GM19035 (cell line): ENCODE data around the gene ZNF532.
"Not testable (repeated sequence)": the region's sequence is repeated elsewhere in the genome, so short reads cannot be mapped to it uniquely, and the experiment has no call there.

Experiments
- ATAC-seq: cut with Tn5 transposase; IDR thresholded peaks from one replicate; pipeline ENCODE4 v1.9.1; 2021; ENCODE audit not compliant: unreplicated experiment

ZNF532 gene

DNA sequence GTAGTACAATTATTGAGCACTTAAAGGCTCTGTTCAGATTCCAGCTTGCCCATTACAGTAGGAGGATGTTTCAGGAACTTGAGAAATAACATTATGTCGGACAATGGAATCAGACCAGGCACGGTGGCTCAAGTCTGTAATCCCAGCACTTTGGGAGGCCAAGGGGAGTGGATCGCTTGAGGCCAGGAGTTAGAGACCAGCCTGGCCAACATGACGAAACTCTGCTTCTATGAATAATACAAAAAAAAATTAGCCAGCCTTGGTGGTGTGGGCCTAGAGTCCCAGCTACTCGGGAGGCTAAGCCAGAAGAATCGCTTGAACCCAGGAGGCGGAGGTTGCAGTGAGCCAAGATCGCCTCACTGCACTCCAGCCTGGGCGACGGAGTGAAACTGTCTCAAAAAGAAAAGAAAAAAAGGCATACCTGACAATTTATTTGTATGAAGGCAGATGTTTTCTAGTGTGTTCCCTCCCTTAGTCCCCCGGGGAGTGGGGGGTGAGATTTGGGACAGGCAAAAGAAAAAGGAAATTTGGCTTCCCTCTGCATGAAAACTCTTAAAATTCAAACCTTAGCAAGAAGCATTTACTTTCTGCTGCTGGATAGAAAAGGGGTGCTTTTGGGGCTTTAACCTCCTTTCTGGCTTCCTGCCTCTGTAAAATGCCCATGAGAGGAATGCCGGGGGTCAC lies 13.7 kb upstream of the ZNF532 start:
- no peak for ATAC-seq

DNA sequence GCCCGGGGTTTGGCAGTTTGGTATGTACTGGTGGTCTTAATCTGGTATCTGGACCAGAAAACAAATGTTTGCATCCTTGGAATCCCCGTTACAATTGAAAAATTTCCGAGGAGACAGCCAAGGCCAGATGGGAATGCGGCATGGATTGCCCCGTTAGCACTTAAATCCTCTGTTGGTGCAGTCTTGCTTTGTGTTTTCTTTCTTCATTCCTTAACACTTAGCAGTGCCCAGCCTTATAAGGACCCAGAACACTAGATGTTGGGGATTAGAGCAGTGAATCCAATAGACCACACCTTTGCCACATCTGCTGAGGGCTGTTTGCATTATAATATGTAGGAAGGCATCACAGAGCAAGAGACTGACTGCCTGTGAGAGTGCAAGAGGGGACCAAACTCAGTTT lies 12.8 kb upstream of the ZNF532 start:
- no peak for ATAC-seq

DNA sequence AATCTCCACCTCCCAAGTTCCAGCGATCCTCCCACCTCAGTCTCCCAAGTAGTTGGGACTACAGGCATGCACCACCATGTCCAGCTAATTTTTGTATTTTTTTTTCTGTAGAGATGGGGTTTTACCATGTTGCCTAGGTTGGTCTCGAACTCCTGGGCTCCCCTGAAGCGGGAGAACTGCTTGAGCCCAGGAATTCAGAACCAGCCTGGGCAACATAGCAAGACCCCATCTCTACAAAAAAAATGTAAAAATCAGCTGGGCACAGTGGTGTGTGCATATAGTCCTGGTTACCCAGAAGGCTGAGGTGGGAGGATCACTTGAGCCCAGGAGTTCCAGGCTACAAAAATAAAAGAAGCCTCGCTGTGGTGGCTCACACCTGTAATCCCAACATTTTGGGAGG lies 12.0 kb upstream of the ZNF532 start:
- ATAC-seq, result no peak

DNA sequence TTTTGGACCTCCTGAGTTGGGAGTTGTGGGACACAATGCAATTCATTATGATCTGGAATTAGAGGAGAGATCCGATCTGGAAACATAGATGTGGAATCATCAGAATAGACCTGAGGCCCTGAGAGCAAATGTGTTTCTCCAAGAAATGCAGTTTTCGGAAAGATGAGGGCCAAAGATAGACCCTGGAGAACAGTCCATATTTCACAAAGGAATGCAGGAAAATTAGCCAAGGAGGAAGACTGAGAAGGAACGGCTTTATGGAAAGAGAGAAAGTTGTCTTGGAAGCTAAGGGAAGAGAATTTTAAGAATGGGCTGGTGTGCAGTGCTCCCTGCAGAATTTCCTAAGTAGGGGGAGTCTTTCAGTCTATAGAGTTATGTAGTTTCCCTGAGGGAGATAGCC lies 11.1 kb upstream of the ZNF532 start:
- no peak for ATAC-seq

DNA sequence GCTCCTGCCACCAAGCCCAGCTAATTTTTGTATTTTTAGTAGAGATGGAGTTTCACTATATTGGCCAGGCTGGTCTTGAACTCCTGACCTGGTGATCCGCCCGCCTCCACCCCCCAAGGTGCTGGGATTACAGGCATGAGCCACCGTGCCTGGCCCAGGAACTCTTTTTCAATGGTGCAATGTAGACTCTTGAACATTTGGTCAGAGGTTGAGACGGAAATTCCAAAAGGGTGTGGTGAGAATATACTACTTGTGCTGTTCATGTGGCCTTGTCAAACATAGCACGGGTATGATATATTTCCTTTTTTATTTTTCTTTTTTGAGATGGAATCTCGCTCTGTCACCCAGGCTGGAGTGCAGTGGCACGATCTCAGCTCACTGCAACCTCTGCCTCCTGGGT lies 9.2 kb upstream of the ZNF532 start:
- not testable (repeated sequence) for ATAC-seq

DNA sequence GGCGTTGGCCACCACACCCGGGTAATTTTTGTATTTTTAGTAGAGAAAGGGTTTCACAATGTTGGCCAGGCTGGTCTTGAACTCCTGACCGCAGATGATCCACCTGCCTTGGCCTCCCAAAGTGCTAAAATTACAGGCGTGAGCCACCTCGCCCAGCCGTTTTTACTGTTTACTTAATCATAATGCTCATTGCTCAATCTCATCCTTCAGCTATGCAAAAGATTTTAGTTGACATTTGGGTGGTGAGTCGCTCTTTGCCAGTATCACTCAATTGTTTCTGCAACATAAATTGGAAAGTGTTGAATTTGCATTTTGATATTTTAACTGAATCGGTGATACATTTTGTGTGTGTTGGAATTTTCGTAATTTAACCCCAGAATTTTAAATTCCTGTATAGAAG lies 7.8 kb upstream of the ZNF532 start:
- ATAC-seq, result no peak

DNA sequence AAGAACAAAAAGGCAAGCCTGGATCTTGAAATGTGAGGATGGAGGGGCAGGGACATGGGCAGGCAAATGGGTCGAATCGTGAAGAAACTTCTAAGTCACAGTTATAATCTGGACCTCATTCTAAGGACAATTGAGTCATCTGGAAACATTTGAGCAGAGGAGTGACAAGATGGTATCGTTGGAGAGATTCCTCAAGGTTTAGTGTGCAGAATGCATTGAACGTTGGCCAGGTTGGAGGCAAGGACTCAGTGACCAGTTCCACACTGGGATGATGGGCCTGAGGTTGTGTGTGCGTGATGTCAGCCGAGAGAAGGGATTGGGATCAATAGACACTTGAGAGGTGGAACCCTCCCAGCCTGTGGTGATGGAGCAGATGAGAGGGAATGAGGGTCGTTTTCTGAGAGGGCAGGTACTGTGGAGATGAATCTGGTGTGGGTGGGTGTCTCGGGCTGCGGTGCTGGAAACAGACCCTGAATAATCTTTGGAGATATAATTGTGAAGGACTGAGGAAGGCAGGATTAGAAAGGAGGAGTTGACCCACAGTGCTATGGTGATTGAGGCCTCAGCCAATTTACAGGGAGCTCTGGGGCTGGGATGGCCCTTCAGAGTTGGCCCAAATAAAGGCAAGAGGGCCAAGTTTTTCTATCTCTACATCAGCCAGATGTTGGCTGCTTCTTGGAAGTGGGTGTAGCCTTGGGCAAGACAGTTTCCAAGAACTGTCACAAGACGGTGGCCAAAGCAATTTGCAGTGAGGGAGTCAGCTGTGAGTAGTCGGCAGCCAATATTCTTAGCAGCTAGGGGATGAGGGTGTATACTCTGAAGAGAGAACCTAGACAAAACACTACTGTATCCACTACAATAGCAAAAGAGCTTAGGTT lies 5.8 kb upstream of the ZNF532 start:
- no peak for ATAC-seq

DNA sequence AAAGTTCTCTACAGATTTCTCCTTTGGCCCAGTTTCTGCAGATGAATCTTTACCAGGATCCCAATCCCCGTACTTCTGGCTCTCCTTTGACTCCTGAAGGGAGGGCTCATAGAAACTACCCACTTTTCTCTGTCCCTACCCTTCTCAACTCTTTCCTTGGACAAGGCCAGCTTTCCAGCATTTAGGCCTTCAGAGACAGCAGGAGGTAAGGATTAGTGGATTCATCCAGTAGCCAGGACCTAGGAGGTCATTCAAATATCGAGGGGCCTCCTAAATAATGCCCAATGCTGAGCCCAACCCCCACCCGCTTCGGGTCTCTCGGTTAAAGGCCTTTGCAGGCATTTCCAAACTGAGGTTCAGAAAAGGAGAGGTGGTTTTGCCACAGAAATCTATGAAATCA lies 4.8 kb upstream of the ZNF532 start:
- no peak for ATAC-seq

DNA sequence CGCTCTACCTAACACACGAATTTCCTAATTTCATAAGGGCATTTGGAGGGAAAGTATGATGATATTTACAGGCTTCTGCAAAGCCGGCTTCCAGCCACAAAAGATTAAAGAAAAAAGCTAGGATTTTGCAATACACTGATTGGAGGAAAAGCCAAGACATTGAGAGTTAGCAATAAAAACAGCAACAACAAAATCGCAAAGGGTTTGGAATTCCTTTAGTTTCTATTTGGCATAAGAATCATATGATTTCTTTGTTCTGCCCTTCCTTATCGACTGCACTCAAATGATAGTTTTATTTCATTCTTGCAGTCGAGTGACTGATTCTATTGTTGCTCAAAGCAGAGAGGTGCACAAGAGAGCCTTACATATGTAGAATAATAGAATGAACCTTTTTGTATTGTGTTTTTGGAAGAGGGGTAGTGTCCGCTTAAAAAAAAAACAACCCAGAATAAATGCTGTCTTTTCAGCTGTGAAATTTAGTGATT lies 3.9 kb upstream of the ZNF532 start:
- ATAC-seq, result no peak

DNA sequence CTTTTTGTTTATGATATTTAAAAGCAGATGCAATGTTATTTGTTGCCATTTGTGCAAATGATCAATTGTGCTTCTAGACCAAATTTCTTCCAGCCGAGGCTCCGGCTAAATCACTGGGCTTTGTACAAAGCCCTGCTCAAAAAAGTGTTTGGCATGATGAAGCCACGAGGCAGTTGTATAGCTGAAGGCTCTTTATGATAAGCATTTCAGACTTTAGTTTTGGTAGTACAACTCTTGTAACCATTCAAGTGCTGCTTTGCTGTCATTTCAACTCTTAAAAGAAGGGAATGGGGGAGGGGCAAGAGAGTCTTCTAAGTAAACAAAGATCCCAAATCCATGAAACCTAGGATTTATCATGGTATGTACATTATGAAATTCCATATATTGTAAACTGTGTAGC lies 3.3 kb upstream of the ZNF532 start:
- no peak for ATAC-seq

DNA sequence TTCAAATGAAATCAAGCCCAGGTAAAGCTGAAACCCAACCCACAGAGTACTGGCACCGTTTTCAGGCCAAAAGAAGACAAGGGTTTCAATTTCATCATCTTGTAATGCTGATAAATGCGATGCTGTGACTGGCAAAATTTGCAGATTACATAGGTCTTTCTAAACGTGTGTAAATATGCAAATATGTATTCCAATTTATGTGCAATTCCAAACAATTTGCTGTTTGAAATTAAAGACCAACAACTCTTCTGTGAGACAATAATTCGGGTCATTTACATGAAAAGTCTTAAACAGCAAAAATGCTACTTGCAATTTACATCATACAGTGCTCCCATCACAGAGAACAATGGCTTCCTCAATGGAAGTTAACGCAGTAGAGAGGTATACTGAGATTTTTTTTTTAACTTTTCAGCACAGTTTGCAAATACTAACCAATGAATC lies 2.8 kb upstream of the ZNF532 start:
- no peak for ATAC-seq

DNA sequence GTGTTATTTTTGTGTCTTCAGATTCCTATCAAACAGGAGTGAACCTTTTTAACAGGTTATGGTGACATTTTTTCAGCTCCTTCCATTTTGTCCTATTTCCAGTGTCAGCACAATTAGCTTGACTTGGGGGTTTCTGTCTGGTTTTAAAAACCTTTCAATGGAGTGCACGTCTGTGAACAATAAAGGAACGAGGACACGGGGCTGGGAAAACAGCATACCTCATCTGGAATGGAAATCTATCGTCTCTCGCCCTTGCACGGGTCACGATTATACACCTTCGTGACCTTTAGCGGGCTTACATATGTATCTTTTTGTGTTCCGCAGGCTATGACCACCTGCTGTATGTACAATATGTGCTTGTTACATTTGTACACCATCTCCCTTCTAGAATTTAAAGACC lies 2.3 kb upstream of the ZNF532 start:
- ATAC-seq, result no peak

DNA sequence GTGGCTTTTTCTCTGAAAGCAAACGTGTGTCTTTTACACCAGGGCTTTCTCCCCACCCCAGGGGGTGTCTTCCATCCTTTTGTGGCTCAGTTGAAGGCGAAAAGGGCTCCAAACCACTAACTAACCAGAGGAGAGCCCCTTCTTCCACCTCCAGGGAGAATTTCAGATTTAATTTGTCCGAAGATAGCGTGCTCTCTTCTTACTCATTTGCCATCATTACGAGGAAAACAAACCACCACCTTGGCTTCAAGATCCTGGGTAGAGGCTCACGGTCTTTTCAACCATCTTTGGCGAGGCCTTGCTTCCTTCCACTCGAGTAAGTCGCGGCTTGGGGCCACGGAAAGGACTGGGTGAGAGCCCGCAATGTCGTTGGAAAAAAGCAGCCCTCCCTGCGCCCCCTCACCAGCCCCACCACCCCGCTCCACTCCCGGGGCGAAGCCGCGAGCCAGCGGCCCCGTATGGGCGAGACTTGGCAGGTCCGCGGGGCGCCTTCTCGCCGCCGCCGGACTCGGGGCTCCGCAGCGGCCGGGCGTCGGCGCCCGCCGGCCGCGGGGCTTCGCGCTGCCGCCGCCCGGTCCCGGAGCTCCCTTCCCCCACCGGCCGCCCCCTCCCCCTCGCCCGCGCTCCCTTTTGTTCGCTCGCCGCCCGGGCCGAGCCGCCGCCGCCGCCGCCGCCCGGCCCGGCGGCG lies 1.7 kb upstream of the ZNF532 start:
- no peak for ATAC-seq

DNA sequence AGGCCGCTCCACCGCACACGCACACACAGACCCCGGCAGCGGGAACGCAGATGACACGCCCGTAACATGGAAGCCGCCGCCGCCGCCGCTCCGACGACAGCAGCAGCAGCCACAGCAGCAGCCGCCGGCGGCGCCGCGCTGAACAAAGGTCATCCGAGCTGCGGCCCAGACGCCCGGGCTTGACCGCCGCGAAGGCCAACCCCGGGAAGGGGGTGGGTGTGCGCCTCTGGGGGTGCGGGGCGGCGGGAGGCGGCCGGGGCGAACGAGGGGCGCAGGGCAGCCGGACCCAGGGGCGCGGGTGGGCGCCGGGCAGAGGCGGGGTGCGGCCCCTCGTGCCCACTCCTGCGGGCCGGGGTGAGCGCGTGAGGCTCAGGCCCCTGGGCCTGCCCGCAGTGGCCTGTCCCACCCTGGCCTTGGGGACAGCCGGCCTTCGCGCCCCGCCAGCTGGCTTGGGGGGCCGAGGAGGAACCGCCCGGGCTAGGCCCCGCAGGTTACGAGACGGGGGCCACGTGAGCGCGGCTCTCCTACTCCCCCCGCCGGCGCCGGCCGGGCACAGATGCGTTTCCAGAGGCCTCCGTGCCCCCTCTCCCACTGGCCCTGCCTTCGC lies 1.0 kb upstream of the ZNF532 start:
- ATAC-seq, result no peak

DNA sequence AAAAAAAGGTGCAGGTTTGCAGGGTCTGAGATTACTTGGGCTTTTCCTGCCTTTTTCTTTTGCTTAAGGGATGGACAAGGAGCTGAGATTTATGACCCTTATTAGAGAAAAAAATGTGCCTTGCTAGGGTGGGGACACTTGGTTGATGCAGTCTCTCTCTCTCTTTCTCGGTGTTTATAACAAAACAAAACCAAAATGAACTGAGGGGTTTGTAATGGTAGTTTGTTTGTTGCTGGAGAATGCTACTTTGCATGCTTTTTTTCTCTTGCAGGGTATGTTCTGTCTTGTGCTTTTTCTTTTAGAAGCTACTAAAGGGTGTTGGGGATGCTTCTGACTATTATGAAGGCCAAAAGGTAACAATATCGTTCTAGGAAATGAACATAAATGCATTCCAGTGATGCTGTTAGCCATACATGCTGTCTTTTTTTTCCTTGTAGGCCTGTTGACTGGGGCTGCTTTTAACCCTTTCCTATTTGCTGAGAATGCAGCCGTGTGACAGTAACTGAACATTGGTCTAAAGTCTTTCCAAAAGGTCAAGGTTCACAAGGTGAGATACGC lies 435 bp downstream of the ZNF532 start:
- ATAC-seq, result no peak

DNA sequence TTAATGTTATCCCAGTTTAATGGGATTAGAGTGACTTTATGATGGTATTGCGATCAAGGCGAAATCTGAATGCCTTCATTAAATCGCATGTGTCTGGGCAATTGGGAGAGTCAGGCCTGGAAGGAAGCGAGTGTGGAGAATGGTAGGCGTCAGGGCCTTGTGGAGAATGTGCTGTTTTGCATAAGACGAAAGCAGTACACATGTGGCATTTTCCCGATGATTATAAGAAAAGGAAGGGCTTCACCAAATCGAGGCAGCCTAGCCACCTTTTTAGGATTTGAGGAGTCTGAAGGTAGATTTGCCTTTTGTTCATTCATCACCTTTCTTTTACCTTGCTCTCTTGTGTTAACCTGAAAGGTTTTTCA lies 1.0 kb downstream of the ZNF532 start:
- ATAC-seq, result no peak

DNA sequence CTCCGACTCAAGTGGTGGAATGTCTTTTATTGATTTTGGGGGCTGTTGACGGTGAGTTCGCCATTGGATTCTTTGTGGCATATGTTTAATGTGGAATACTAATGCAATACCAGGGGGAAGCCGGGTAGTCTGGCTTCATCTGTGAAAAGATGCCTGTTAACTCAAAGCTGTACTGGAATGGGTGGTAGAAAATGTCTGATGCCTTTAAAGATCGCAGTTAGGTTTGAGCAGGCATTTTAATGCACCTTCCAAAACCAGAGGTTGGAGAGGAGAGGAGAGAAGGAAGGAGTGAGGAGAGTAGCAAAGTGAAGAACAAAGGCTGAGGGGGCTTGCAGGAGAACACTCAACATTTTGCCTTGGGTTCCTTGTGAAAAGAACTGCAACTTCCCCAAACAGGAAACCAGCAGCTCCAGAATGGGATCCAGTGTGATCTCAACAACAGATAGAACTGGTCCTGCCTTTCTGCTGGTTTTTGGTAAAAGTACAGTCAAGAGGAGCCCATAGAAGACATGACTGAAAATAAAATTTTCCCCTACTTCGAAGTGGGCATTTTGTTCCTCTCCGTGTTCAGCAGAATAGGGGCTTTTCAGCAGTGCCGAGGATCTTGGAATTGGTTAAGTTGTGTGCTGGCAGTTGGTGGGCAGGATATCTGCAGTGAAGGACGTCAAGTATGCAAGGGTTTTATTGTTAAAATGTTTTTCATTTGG lies 1.5 kb downstream of the ZNF532 start:
- ATAC-seq, result no peak

DNA sequence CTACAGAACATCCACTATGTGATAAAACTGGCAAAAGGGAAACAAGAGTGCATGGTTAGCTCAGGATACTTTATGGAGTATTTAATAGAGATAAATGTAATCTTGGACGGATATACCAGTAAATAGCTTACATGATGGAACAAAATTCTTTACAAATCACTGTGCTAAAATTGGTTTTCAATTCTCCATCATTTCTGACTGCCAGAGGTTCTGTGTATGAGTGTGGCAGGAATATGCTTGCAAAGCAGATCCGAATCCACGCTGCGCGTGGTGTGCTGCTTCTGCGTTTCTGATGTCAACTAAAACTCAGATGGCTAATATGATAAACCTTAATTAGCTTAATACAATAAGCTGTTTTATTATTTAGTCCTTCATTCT lies 2.1 kb downstream of the ZNF532 start:
- no peak for ATAC-seq

DNA sequence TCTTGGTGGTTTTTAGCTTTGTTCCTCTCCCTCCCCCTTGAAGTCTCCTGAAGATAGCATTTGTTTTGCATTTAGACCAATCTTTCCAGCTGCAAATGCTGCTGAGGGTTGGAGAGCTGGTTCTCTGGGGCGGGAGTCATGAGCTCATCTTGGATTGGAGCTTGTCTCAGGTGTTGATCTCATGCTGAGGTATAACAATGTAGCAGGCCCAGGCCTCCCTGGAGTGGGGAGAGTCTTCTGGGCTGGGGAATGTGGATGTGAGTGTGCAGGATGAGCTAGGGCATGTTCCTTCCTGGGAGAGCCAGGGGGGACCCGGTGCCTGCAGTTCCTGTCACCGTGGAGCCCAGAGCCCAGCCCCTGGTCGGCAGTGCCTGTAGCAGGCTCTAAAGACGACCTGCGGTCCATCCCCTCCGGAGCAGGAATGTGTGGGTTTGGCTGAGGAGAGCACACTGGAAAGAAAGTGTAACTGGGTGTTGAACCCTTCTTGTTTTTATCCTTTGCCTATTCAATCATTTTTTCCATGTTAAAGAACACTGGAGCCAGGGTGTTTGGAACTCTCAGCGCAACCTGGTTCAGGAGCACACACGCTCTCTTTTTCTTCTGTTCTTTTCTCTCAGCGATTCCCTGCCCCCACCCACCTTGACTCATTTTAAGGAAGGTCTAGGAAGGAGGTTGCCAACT lies 2.7 kb downstream of the ZNF532 start:
- no peak for ATAC-seq

DNA sequence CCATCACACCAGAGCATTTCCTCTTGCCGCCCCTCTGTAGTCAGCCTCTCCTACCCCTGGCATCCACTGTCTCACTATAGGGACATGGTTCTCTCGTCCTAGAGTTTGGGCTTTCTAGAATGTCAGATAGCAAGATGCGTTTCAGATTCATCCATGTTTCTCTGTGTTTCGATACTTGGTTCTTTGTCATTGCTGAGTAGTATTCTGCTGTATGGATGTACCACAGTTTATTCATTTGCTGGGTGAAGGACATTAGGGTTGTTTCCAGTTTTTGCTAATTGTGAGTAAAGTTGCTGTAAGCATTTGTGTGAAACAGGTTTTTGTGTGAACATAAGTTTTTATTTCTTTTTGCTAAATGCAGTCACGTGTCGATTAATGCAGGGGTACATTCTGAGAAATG lies 3.8 kb downstream of the ZNF532 start:
- no peak for ATAC-seq
